ENCODE results near the gene IGF1R.
"Not testable (repeated sequence)": the region's sequence is repeated elsewhere in the genome, so short reads cannot be mapped to it uniquely, and the experiment has no call there.

IGF1R gene

DNA sequence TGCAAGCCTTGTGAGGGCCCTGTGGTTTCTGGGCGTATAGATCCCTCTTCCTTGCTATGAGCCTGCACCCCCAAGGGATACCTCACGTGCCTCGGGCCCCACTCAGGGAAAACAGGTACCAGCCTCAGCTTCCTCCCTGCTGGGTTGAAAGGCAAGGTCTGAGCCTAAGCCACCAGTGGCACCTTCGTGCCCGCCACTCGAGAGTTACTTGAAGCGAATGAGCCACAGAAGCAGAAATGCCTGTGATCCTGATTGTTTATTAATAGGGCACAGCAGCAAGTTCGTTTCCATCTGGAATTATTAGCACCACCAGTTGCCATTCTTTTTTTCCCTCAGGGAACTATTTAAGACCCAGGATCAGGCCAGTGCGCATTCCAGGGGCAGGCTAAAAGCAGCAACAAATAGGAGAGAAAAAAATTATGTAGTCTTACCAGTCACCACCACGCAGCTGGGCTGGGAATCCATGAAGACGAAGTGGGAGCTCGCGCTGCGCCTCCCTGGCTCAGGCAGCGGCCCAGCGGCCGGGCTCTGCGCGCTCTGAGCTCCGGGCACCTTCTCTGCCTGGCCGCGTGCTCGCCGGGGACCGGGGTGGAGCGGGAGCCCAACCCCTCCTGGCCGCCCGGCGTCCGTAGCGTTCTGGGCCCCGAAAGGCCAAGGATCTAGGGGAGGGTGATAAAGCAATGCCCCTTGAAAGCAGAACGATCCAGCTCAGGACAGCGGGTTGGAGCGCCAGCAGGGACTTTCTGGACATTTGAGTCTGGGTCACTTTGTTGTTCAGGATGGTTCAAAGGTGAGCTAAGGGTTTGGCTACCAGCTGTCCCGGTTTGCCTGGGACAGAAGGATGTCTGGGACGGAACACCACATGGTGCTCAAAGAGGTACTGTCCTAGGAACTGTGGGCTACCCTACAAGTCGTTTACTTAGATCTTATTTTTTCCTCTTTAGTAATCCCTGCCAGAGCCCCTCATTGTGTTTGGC, 356.9 kb downstream of the IGF1R start:
- H3K27ac ChIP-seq (ENCODE audit: low read length); H3K4me1 ChIP-seq (ENCODE audit: control insufficient read depth in 1 of 2, insufficient read depth in 2 of 2, low read length in 2 of 2); H3K4me3 ChIP-seq (ENCODE audit: low read depth in 1 of 2, low read length in 2 of 2); H3K27me3 ChIP-seq (ENCODE audit: low read depth, low read length); H3K9me3 ChIP-seq (ENCODE audit: control insufficient read depth in 1 of 2, low read length in 2 of 2); H3K36me3 ChIP-seq (ENCODE audit: control insufficient read depth in 1 of 2, insufficient read depth in 2 of 2, low read length in 2 of 2): not testable (repeated sequence)

DNA sequence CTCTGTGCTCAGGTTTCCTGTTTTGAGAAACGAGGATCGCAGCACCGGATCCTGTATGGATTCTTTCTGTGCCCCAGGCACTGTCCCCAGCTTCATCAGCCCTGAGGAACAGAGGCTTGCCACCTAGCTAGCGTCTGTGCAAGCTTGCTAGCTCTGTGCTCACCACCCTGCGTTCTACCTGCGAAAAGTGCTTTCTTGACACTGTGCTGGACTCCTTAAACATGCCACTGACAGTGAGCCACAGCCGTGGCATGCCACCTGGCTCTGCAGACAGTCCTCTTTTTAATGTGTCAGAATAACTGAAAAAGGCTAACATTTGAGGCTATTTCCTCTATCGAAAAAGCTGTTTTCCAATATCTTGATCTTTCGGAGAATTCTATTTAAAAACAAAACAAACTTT, 357.8 kb downstream of the IGF1R start:
- Histone ChIP-seq H3K36me3 (ENCODE audit: control insufficient read depth in 1 of 2, insufficient read depth in 2 of 2, low read length in 2 of 2) (no peaks in the 10 kb centered on the region), H3K27ac (ENCODE audit: low read length) (no peak overlapping the region), H3K27me3 (ENCODE audit: low read depth, low read length) (no peaks in the 10 kb centered on the region), H3K9me3 (ENCODE audit: control insufficient read depth in 1 of 2, low read length in 2 of 2) (no peaks in the 10 kb centered on the region), H3K4me1 (ENCODE audit: control insufficient read depth in 1 of 2, insufficient read depth in 2 of 2, low read length in 2 of 2) (no peaks in the 10 kb centered on the region), H3K4me3 (ENCODE audit: low read depth in 1 of 2, low read length in 2 of 2) (no peak overlapping the region)

DNA sequence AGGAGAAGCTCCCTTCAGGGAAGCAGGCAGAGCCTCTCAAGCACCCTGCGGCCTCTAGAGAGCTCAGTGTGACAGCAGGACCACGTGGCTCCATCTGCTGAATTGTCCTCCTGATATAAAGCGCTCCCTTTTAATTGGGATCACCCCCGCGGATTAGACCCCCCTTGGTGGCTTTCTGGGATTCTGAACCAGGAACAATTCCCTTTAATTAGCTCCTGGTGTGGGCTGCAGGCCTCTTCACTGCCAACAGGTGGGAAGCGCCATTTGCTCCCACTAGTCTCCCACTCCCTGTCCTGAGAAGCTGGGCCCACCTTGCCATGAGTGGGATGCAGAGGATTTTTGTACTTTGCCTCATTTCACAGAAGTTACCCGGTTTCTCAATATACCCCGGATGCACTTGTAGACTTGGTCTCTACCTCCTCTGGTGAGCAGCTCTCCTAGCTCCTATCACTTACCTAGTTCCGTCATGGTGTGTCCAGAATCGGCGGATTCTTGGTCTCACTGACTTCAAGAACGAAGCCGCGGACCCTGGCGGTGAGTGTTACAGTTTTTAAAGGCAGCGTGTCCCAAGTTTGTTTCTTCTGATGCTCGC, 358.7 kb downstream of the IGF1R start:
- Histone ChIP-seq H3K27ac (ENCODE audit: low read length) (no peak overlapping the region), H3K4me3 (ENCODE audit: low read depth in 1 of 2, low read length in 2 of 2) (no peak overlapping the region), H3K4me1 (ENCODE audit: control insufficient read depth in 1 of 2, insufficient read depth in 2 of 2, low read length in 2 of 2) (no peaks in the 10 kb centered on the region), H3K27me3 (ENCODE audit: low read depth, low read length) (no peaks in the 10 kb centered on the region), H3K36me3 (ENCODE audit: control insufficient read depth in 1 of 2, insufficient read depth in 2 of 2, low read length in 2 of 2) (no peaks in the 10 kb centered on the region), H3K9me3 (ENCODE audit: control insufficient read depth in 1 of 2, low read length in 2 of 2) (no peaks in the 10 kb centered on the region)

DNA sequence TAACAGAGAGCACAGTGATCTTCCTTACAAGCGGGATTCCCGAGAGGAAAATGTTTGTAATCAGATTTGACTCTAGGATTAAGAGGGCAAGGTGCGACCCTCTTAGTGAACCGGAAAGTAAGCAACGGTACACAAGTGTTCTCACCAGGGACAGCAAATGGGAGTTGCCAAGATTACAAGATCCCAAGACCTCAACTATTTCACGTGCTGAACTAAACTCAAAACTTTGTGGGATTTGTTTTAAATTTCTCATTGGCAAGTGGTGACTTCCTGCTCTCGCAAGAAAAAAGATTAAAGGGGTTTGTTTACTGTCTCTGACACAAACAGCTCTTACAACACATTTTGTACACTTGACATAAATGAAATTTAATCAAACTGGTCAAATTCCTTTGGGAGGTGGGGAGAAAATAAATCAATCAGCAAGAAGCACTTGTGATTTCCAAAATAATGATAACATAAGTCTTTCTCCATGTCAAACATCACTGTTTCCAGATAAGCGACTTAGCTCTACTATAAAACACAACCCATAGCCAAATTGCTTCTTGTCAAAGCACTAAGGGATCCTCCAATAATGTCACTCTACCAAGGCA, 361.5 kb downstream of the IGF1R start:
- H3K4me1 ChIP-seq (ENCODE audit: control insufficient read depth in 1 of 2, insufficient read depth in 2 of 2, low read length in 2 of 2), result no peaks in the 10 kb centered on the region
- H3K27ac ChIP-seq (ENCODE audit: low read length), result no peak overlapping the region
- H3K36me3 ChIP-seq (ENCODE audit: control insufficient read depth in 1 of 2, insufficient read depth in 2 of 2, low read length in 2 of 2), result no peaks in the 10 kb centered on the region
- no peak overlapping the region for H3K4me3 ChIP-seq (ENCODE audit: low read depth in 1 of 2, low read length in 2 of 2)
- H3K9me3 ChIP-seq (ENCODE audit: control insufficient read depth in 1 of 2, low read length in 2 of 2), result no peaks in the 10 kb centered on the region
- no peaks in the 10 kb centered on the region for H3K27me3 ChIP-seq (ENCODE audit: low read depth, low read length)

DNA sequence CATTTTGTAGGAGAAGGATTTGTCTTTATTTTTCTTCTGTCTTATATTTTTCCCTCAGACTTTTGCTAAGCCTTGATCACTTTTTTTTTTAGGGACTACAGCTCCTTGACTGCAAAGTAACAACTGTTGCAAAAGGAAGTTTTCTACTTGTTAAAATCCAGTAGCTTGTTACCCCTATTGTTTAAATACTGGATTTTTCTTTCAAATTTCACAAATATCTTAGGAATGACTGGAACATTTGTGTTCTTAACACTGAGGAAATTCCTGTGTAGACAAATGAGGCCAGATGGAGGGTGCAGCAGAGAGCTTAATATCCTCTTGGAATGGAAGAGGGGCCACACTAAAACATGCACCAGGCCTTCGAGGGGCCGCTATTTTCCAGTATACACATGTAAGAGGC, 362.4 kb downstream of the IGF1R start:
- H3K9me3 ChIP-seq (ENCODE audit: control insufficient read depth in 1 of 2, low read length in 2 of 2), result no peaks in the 10 kb centered on the region
- H3K4me3 ChIP-seq (ENCODE audit: low read depth in 1 of 2, low read length in 2 of 2), result no peak overlapping the region
- no peaks in the 10 kb centered on the region for H3K36me3 ChIP-seq (ENCODE audit: control insufficient read depth in 1 of 2, insufficient read depth in 2 of 2, low read length in 2 of 2)
- peaks cover 0 to 3% of the 10 kb centered on the region in 2 donors for H3K4me1 ChIP-seq (ENCODE audit: control insufficient read depth in 1 of 2, insufficient read depth in 2 of 2, low read length in 2 of 2)
- no peaks in the 10 kb centered on the region for H3K27me3 ChIP-seq (ENCODE audit: low read depth, low read length)
- no peak overlapping the region for H3K27ac ChIP-seq (ENCODE audit: low read length)

All from muscle layer of duodenum (tissue), 2 donors.